Neural progenitor cell (in vitro differentiated cells): ENCODE results near the gene JAKMIP3. TPM values are rescaled to one million over a fixed set of nuclear protein-coding genes. Genes with fewer than 3 reads are reported as not detected.

Experiments
- DNase-seq: peaks from one replicate; pipeline ENCODE4 v3.0.0-alpha.2; 2016; ENCODE audit warnings: low spot score
- H2AFZ ChIP-seq: fragments of 200-600 bp; sonication (generic); replicated peaks from 2 replicates; pipeline ENCODE4 v1.6.1; 2016; ENCODE audit warnings: antibody characterized with exemption
- H3F3A ChIP-seq: fragments of 200-600 bp; sonication (generic); 2 replicates; pipeline ENCODE4 v1.6.1; 2016; ENCODE audit warnings: antibody characterized with exemption, low read depth
- H3K27ac ChIP-seq: fragments of 200-600 bp; sonication (generic); 2 replicates; pipeline ENCODE4 v1.5.1; 2016; ENCODE audit warnings: mild to moderate bottlenecking
- H3K27me3 ChIP-seq: fragments of 200-600 bp; sonication (generic); 2 replicates; pipeline ENCODE4 v1.6.1; 2016; ENCODE audit warnings: mild to moderate bottlenecking, moderate library complexity
- H3K36me3 ChIP-seq: fragments of 200-600 bp; sonication (generic); 2 replicates; pipeline ENCODE4 v1.5.1; 2016
- H3K4me1 ChIP-seq: fragments of 200-600 bp; sonication (generic); 2 replicates; pipeline ENCODE4 v1.6.1; 2016; ENCODE audit warnings: mixed run types
- H3K4me2 ChIP-seq: fragments of 200-600 bp; sonication (generic); 2 replicates; pipeline ENCODE4 v1.6.1; 2016
- H3K4me3 ChIP-seq: fragments of 200-600 bp; sonication (generic); 2 replicates; pipeline ENCODE4 v1.5.1; 2016
- H3K79me2 ChIP-seq: fragments of 200-600 bp; sonication (generic); 2 replicates; pipeline ENCODE4 v1.6.1; 2016; ENCODE audit warnings: low read depth
- H3K9ac ChIP-seq: fragments of 200-600 bp; sonication (generic); 2 replicates; pipeline ENCODE4 v1.6.1; 2016
- H3K9me3 ChIP-seq: fragments of 200-600 bp; sonication (generic); 2 replicates; pipeline ENCODE4 v1.5.1; 2016; ENCODE audit warnings: low read depth
- H4K20me1 ChIP-seq: fragments of 200-600 bp; sonication (generic); 2 replicates; pipeline ENCODE4 v1.6.1; 2016; ENCODE audit warnings: low read depth
- H3K27ac Mint-ChIP-seq: 3 replicates; pipeline ENCODE4 v1.8.0; 2021; ENCODE audit warnings: mixed read lengths
- H3K27me3 Mint-ChIP-seq: 2 replicates; pipeline ENCODE4 v1.8.0; 2022; ENCODE audit warnings: low read depth, mild to moderate bottlenecking, inconsistent platforms, moderate library complexity, mixed read lengths; ENCODE audit not compliant: insufficient read depth
- H3K36me3 Mint-ChIP-seq: 3 replicates; pipeline ENCODE4 v1.8.0; 2021; ENCODE audit warnings: mixed read lengths
- H3K4me1 Mint-ChIP-seq: 3 replicates; pipeline ENCODE4 v1.8.0; 2021; ENCODE audit warnings: mixed read lengths
- H3K4me3 Mint-ChIP-seq: 3 replicates; pipeline ENCODE4 v1.8.0; 2021; ENCODE audit warnings: mild to moderate bottlenecking, moderate library complexity, mixed read lengths
- H3K9me3 Mint-ChIP-seq: 3 replicates; pipeline ENCODE4 v1.8.0; 2020; ENCODE audit warnings: mixed read lengths
- CTCF ChIP-seq: fragments of 200-600 bp; sonication (generic); IDR thresholded peaks from 2 replicates; pipeline ENCODE4 v1.5.1; 2017; ENCODE audit warnings: antibody characterized with exemption, mild to moderate bottlenecking
- EZH2 ChIP-seq: fragments of 200-600 bp; sonication (generic); IDR thresholded peaks from 2 replicates; pipeline ENCODE4 v1.6.1; 2017; ENCODE audit warnings: antibody characterized with exemption, mild to moderate bottlenecking, moderate library complexity
- EZH2phosphoT487 ChIP-seq: fragments of 200-600 bp; sonication (generic); IDR thresholded peaks from 2 replicates; pipeline ENCODE4 v1.6.1; 2017; ENCODE audit warnings: antibody characterized with exemption
- total RNA-seq: library from RNA; depleted of rRNA; stranded (reverse); fragments of >200 nt; gene quantifications from 2 replicates; pipeline ENCODE4 v1.2.3, GENCODE V29; 2015; ENCODE audit warnings: low replicate concordance

JAKMIP3 gene
- total RNA-seq, 1 donor from 2014 or later: 0.37 TPM

GRCh38 chr10:132070724-132071123 lies 5.0 kb downstream of the JAKMIP3 start:
- Mint-ChIP-seq H3K36me3 (no peaks in the 10 kb centered on the region), H3K9me3 (no peaks in the 10 kb centered on the region), H3K4me3 (no peak overlapping the region), H3K4me1 (peaks cover 12% of the 10 kb centered on the region), H3K27me3 (peaks cover 4% of the 10 kb centered on the region), H3K27ac (no peak overlapping the region)
- Histone ChIP-seq H3K4me1 (peaks cover 6% of the 10 kb centered on the region), H3K9me3 (no peaks in the 10 kb centered on the region), H3F3A (no peaks in the 10 kb centered on the region), H3K9ac (no peak overlapping the region), H3K27ac (no peak overlapping the region), H3K27me3 (peaks cover 11% of the 10 kb centered on the region), H4K20me1 (no peaks in the 10 kb centered on the region), H3K36me3 (no peaks in the 10 kb centered on the region), H3K4me2 (no peak overlapping the region), H3K4me3 (no peak overlapping the region), H3K79me2 (no peaks in the 10 kb centered on the region), H2AFZ (no peak overlapping the region)
- DNase-seq: no peak
- no peak for TF ChIP-seq EZH2
- TF ChIP-seq EZH2phosphoT487: no peak
- TF ChIP-seq CTCF: no peak

GRCh38 chr10:132071667-132072066 lies 5.9 kb downstream of the JAKMIP3 start:
- Mint-ChIP-seq H3K36me3 (no peaks in the 10 kb centered on the region), H3K27ac (no peak overlapping the region)
- H3F3A ChIP-seq: no peaks in the 10 kb centered on the region

GRCh38 chr10:132075909-132076577 lies 10.3 kb downstream of the JAKMIP3 start:
- Histone ChIP-seq H3K27ac (no peak overlapping the region), H3K27me3 (no peaks in the 10 kb centered on the region), H3F3A (no peaks in the 10 kb centered on the region), H3K4me1 (peaks cover 4% of the 10 kb centered on the region), H2AFZ (no peak overlapping the region), H3K4me2 (no peak overlapping the region), H3K9ac (no peak overlapping the region), H3K36me3 (no peaks in the 10 kb centered on the region), H4K20me1 (no peaks in the 10 kb centered on the region), H3K4me3 (no peak overlapping the region), H3K9me3 (no peaks in the 10 kb centered on the region), H3K79me2 (no peaks in the 10 kb centered on the region)
- TF ChIP-seq CTCF: no peak
- TF ChIP-seq EZH2phosphoT487: no peak
- no peak for TF ChIP-seq EZH2
- no peak overlapping the region for H3K4me3 Mint-ChIP-seq
- DNase-seq: no peak
- peaks cover 3% of the 10 kb centered on the region for H3K27me3 Mint-ChIP-seq
- H3K4me1 Mint-ChIP-seq: peaks cover 7% of the 10 kb centered on the region
- H3K9me3 Mint-ChIP-seq: no peaks in the 10 kb centered on the region
- H3K27ac Mint-ChIP-seq: no peak overlapping the region
- no peaks in the 10 kb centered on the region for H3K36me3 Mint-ChIP-seq

More at GRCh38 chr10:132071667-132072066, 5.9 kb downstream of the JAKMIP3 start:
- Histone ChIP-seq H3K9ac (no peak overlapping the region), H3K4me2 (no peak overlapping the region), H3K79me2 (no peaks in the 10 kb centered on the region), H4K20me1 (no peaks in the 10 kb centered on the region), H2AFZ (no peak overlapping the region), H3K4me3 (no peak overlapping the region), H3K27me3 (peaks cover 1% of the 10 kb centered on the region), H3K27ac (no peak overlapping the region), H3K36me3 (no peaks in the 10 kb centered on the region), H3K9me3 (no peaks in the 10 kb centered on the region), H3K4me1 (no peaks in the 10 kb centered on the region)
- Mint-ChIP-seq H3K27me3 (peaks cover 3% of the 10 kb centered on the region), H3K9me3 (no peaks in the 10 kb centered on the region), H3K4me1 (peaks cover 2% of the 10 kb centered on the region), H3K4me3 (no peak overlapping the region)
- no peak for DNase-seq
- TF ChIP-seq EZH2phosphoT487: no peak
- no peak for TF ChIP-seq CTCF
- TF ChIP-seq EZH2: no peak
